ENCODE measurements around the gene RLN3.
"Not testable (repeated sequence)": the region's sequence is repeated elsewhere in the genome, so short reads cannot be mapped to it uniquely, and the experiment has no call there.

Gene RLN3

DNA sequence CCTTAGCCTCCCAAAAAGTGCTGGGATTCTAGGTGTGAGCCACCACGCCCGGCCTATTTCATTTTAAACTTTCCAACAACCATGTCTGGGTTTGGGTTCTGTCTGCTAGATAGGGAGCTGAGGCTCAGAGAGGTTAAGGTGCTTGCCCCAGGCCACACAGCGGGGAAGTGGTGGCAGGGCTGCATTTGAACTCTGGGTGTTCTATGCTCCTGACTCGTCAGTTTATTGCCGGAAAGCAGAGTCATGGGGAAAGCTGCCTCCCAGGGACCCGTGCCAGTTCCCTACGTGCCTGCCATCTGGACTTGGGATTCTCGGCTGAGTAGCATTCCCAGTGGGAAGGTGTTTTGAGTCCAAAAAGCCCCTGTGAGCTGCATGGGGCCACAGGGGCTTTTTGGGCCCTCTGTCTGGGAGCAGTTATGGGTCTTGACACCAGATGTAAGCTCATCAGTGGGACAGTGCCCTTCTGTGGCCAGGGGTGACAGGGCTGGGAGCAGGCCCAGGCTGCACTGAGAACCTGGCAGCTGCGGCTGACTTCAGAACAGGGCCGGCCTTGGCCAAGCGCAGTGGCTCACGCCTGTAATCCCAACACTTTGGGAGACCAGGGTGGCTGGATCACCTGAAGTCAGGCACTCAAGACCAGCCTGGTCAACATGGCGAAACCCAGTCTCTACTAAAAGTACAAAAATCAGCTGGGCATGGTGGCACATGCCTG is 32.8 kb upstream of the RLN3 start:
- no peak for DNase-seq (ENCODE audit: low read depth)

- DNase-seq (ENCODE audit: low read depth) = no peak
Measured at GRCh38 chr19:13995878-13996765, 31.8 kb upstream of the RLN3 start.

DNA sequence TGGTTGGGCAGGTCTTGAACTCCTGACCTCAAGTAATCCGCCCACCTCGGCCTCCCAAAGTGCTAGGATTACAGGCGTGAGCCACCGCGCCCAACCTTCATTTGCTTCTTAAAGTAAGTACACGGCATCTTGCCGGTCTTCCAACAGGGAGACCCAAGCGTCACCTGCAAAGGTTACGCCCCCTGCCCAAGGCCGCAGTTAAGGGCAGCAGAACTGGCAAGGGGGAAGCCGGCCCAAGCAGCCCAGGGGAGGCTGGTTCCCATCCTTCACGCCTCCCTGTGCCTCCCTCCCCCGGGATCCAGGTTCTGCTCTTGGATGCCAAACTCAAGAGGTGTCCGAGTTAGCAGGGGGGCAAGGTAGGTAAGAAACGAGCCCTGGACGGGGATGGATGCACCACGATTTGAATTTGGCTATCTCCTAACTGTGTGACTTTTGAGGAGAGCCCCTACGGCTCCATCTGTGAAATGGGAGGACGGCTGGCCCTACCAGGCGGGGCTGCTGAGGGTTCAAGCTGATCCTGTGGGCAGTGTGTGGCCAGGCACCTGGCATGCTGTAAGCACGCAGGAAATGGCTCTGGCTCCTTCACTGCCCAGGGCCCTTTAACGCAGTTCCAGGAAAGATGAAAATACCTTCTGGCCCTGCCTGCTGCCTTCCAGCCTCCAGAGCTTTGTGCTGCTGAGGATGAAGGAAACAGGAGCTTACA is 30.9 kb upstream of the RLN3 start:
- no peak for DNase-seq (ENCODE audit: low read depth)

DNA sequence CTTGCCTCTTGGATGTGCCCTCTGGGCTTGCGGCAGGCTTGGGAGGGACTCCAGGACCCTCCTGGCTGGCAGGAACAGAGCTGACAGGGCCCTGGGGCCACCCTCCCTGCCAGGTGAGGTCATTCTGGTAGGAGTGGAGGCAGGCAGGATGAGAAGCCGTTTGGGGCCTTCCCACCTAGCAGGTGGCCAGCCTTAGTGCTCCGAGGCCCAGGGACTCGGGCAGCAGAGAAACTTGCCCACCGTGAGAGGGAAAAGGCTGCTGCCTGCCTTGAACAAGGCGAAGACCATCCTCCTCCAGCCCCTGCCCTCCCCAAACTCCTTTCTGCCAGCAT is 30.4 kb upstream of the RLN3 start:
- no peak for DNase-seq (ENCODE audit: low read depth)

GRCh38 chr19:13998426-13998825 is 29.5 kb upstream of the RLN3 start:
- no peak for DNase-seq (ENCODE audit: low read depth)

- no peak for DNase-seq (ENCODE audit: low read depth)
Measured at GRCh38 chr19:13999085-13999484, 28.9 kb upstream of the RLN3 start.

DNA sequence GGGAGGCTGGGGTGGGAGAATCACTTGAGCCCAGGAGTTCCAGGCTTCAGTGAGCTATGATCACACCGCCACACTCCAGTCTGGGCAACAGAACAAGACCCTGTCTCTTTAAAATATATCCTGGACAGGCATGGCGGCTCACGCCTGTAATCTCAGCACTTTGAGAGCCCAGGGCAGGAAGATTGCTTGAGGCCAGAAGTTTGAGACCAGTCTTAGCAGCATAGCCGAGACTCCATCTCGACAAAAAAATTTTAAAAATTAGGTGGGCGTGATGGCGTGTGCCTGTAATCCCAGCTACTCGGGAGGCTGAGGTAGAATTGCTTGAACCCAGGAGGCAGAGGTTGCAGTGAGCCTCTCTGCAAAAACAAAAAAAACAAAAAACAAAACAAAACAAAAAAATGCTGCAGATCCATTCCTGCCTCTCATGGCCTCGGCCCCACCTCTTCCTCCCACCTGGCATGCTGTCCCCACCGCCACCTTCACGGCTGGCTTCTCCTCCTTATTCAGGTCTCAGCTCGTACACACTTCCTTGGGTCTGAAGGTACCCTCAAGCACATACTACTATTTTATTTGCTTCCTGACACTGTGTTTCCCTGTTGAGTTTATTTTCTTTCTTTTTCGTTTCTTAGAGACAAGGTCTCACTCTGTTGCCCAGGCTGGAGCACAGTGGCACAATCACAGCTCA is 27.1 kb upstream of the RLN3 start:
- DNase-seq (ENCODE audit: low read depth) = no peak

GRCh38 chr19:14002571-14003250 is 25.2 kb upstream of the RLN3 start:
- DNase-seq (ENCODE audit: low read depth) = no peak

DNA sequence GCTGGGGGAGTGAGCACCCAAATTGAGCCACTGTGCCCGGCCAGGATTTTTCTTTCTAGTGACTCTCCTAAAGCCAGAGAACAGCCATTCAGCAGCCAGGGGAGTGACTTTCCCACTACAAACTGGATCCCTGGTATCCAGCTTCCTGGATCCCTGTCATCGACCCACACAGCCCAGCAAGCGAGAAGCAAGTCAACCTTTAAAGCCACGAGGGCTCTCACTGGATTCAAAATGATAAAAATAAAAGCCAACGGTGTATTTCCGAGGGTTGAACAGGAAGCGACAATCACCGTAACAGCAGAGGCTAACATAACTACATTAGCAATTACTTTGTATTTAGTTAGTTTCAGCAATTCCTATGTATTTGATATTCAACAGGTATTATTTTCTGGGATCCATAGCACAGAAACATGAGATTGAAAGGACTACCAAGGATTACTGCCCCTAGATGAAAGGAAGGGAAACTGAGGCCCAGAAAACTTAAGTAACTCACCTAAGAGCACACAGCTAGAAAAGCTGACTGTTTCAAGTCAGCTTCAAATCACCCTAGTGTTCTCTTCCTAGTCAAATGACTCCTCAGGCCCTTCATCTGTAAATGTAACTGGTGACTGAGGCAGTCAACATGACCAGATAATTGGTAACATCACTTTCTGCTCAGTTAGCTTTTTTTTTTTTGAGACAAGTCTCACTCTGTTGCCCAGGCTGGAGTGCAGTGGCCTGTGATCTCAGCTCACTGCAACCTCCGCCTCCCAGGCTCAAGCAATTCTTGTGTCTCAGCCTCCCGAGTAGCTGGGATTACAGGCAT is 24.5 kb upstream of the RLN3 start:
- DNase-seq (ENCODE audit: low read depth) = no peak

- no peak for DNase-seq (ENCODE audit: low read depth)
Measured at GRCh38 chr19:14004619-14005348, 23.2 kb upstream of the RLN3 start.

GRCh38 chr19:14005349-14006084 is 22.4 kb upstream of the RLN3 start:
- DNase-seq (ENCODE audit: low read depth) = peak; percentile 82

DNA sequence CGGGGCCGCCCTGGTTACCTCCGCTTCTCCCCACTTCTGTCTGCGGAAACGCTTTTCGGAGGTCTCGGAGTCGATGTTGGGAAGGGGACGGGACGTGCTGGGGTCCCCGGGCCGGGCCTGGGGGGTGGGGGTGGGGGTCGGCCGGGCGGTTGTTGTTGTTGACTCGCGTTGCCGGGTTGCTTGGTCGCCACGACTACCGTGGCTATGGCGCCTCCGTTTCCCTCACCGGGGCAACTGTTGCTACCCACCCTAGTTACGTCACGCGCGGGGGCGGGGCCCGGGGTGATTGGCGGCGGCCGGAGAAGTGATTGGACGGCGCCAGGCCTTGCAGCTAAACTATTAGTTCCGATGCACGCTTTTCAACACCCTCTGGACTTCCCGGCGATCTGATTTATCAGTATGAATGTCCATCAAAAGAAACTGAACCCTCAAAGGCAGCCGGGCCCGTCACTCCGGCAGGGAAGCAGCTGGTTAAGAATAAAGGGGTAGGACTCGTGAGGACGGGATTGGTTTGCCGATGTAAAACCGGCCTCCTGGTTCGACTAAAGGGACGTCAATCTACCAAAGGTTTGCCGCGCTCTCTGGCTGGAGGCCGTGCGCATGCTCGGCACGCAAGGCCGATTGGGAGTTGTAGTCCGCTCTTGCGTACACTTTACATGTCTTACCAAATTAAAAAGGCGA is 21.7 kb upstream of the RLN3 start, which contains the start of gene RFX1:
Gene RFX1 (minus strand): TSS at position 236 of the 681 bp plus-strand sequence. CDS start 12,477 bp downstream, outside the sequence.
- peak; percentile 100 for DNase-seq (ENCODE audit: low read depth)

DNA sequence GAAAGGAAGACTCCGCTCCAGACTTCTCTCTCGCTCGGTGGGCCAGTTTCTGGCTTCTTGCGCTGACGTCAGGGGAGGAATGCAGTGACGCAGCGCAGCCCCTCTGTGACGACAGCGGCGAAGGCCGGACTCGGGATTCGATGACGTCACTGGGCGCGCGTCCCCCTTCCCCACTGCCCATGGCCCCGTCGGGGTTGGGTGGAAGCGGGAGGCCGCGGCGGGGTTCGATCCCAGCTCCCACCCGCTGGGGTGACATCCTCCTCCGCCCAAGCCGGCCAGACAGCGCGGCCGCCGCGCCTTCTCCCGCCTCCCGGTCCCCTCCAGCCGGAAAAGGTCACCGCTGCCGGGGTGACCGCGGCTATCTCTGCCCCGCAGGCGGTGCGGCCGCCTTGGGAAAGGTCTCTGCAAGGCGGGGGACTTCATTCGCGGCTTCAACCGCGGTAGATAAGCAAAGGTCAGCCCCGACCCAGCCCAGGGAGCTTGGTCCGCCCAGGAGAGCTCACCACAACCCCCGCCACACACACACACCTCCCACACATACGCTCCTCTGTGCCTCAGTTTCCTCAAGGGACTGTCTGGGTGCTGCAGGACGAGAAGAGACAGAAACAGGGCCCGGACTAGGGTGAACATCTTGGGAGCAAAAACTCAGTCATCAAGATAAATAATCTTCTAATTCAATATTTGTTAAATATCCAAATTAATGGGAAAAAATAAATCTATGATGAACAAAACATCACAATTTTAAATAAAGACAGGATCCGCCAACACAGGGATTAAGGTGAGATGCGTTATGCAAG is 21.0 kb upstream of the RLN3 start:
- DNase-seq (ENCODE audit: low read depth) = no peak

- no peak for DNase-seq (ENCODE audit: low read depth)
Measured at GRCh38 chr19:14012378-14012915, 15.5 kb upstream of the RLN3 start.

GRCh38 chr19:14015524-14016035 is 12.4 kb upstream of the RLN3 start:
- no peak for DNase-seq (ENCODE audit: low read depth)

DNA sequence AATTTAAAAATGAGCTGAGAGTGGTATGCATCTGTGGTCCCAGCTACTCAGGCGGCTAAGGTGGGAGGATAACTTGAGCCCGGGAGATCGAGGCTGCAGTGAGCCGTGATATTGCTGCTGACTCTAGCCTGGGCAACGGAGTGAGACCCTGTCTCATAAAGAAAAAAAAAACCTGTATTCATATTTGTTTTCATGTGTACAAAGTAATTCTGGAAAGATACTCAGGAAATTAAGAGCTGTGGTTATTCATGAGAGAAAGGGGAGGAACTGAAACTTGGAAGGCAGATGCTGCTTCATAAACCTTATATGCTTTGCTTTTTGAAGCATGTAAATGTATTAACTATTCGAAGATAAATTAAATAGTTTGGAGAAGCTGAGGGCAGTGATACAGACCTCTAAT is 8.8 kb upstream of the RLN3 start:
- DNase-seq (ENCODE audit: low read depth) = no peak

GRCh38 chr19:14019739-14020138 is 8.2 kb upstream of the RLN3 start:
- DNase-seq (ENCODE audit: low read depth) = not testable (repeated sequence)
